AG09309 (cell line): ENCODE measurements around the gene PAX2.

Experiments
- DNase-seq: peaks from one replicate; pipeline ENCODE4 v3.0.0-alpha.2; 2010; ENCODE audit warnings: low read depth
- H3K4me3 ChIP-seq: 2 replicates; pipeline ENCODE4 v1.5.1; 2011; ENCODE audit warnings: mild to moderate bottlenecking, low read depth, low read length, moderate library complexity; ENCODE audit not compliant: control insufficient read depth
- TF ChIP-seq, protein P1 (sequence below): IDR thresholded peaks from 2 replicates; pipeline ENCODE4 v1.5.1; 2011; ENCODE audit warnings: mild to moderate bottlenecking, low read depth, low read length, inconsistent platforms; ENCODE audit not compliant: insufficient read depth, control insufficient read depth; ENCODE audit errors: missing control alignments

Gene PAX2

DNA sequence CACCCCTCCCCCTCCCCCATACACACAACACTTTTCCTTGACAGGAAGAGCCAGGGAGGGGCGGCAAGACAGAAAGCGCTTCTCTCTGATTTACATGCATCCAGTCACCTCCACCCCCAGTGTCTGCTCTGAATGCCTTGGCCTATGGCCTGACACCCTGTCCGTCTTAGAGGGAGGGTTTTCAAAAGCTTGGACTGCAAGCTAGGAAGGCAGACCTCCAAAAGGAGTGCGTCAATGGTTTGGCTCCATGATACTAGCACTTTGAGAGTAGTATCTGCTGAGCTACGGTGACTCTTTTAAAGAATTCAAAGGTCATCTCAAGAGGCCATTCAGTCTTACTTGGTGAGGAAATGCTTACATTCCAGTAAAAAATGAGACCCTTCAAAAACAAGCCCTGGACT, 20.3 kb upstream of the PAX2 start:
- TF ChIP-seq, protein P1, sequence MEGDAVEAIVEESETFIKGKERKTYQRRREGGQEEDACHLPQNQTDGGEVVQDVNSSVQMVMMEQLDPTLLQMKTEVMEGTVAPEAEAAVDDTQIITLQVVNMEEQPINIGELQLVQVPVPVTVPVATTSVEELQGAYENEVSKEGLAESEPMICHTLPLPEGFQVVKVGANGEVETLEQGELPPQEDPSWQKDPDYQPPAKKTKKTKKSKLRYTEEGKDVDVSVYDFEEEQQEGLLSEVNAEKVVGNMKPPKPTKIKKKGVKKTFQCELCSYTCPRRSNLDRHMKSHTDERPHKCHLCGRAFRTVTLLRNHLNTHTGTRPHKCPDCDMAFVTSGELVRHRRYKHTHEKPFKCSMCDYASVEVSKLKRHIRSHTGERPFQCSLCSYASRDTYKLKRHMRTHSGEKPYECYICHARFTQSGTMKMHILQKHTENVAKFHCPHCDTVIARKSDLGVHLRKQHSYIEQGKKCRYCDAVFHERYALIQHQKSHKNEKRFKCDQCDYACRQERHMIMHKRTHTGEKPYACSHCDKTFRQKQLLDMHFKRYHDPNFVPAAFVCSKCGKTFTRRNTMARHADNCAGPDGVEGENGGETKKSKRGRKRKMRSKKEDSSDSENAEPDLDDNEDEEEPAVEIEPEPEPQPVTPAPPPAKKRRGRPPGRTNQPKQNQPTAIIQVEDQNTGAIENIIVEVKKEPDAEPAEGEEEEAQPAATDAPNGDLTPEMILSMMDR, result no peak
- H3K4me3 ChIP-seq, result no peak overlapping the region
- no peak for DNase-seq

DNA sequence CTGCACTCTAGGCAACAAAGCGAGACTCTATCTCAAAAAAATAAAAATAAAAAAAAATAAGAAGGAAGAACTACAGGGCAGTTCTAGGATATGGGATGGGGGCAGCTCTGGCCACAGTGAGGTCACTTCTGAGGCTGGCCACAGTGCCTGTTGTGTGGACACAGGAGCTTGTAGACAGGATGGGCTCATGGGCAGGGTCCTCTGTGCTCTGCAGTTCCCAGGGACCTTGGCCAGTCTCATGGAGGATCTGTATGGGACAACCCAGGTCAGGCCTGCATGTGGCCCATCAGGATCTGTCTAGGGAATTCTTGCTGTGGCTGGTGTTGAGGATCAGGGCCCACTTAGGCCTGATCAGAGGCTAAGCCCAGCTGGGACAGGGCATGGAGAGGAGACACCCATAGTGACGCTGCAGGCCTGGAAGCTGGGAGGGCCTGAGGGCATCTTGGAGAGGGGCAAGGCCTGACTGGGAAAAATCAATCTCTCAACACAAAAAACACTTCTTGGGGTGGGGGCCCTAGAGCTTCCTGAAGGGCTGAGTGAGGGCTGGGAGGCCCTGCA, 19.4 kb upstream of the PAX2 start:
- TF ChIP-seq, protein P1, result no peak
- H3K4me3 ChIP-seq, result no peak overlapping the region
- DNase-seq, result no peak

DNA sequence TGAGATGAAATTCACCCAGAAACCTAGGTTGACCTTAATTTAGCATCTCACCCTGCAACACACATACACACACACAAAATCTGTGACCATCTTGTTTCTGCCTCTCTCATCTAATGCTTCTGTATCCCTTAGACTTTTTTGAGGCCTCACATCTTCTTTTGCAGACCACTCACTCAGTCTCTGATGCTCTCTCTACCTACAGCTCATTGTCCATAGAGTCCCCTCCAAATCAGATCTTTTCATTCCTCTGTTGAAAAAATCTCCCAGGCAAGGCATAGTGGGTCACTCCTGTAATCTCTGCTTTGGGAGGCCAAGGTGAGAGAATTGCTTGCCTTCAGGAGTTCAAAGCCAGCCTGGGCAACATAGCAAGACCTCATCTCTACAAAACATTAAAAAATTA, 17.6 kb upstream of the PAX2 start:
- no peak overlapping the region for H3K4me3 ChIP-seq
- no peak for DNase-seq
- TF ChIP-seq, protein P1, result no peak

DNA sequence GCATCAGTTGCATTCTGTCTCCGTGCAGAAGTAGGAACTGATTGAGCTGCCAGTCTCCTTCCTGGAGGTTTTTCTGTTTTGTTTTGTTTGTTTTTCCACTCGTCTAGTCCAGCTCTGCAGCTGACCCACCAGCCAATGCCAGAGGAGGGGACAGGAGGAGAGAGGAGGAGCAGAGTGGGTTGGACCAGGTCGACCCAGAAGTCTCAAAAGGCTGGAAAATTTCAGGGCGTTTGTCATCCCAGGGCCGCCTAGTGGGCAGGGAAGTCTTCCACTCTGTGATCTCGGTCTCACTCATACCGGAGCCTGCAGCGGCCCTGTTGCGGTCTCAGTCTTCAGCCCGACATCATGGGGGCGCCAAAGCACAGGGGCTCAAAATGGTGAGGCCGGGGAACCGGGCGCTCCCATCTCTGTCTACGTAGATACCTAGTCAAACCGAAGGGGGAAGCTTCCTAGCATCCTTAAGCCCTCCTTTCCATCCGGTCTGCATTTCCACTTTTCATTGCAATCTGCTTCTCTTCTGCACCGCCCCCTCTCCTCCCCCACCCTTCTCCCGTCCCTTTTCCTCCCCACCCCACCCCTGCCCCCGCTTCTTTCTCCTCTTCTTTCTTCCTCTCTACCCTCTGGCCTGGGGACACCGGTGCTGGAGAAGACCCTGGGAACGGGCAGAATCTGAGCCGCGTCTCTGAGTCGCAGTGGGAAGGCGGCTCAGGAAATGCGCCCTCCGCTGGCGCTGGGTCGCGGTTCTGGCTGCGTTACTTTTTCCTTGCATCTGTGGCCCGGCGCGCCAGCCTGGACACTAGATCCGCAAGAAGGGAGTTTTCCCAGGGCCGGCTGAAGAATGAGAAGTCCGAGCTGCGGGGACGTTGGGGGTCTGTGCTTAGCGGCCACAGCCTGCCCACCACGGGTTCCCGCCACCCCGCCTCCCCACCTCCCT, 16.2 kb upstream of the PAX2 start:
- TF ChIP-seq, protein P1, result peak; percentile 40
- H3K4me3 ChIP-seq, result no peak overlapping the region
- DNase-seq, result no peak

DNA sequence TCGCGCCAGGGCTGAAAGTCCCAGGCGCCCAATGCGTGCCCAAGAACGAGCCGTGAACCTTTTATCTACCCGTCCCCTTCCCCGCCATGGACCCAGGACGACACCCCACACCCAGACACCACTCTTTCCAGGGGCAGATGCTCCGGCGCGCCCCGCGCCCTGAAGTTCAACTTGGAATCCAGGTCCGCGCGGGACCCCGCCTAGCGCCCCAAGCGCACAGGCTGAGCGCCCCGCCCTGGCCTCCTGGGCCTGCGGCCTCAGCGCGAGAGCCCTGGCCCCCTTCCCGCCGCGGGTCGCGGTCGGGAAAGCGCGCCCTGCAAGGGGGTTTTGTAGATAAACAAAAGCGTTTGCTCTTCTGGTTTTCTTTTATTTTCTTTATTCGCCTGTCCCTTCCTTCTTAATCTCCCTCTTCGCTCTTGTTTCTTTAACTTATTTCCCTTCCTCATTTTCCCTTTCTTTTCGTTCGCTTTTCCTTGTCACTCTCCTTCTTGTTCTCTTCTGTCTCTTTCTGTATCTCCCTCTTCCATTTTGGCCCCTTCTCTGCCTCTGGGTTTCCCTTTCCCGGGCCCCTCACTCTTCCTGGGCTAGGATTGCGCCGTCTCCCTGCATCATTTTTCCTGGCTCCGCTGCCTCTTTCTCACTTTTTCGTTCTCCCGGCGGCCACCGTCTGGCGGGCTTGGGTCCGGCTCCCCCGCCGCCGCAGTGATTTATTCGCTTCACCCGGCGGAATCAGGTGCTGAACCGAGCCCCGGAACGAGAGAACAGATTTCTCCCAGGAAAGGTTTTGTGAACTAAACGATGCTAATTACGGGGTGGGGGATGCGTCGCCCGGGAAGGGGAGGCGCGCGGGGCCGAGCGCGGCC, 15.3 kb upstream of the PAX2 start:
- H3K4me3 ChIP-seq, result no peak overlapping the region
- TF ChIP-seq, protein P1, result no peak
- DNase-seq, result no peak

DNA sequence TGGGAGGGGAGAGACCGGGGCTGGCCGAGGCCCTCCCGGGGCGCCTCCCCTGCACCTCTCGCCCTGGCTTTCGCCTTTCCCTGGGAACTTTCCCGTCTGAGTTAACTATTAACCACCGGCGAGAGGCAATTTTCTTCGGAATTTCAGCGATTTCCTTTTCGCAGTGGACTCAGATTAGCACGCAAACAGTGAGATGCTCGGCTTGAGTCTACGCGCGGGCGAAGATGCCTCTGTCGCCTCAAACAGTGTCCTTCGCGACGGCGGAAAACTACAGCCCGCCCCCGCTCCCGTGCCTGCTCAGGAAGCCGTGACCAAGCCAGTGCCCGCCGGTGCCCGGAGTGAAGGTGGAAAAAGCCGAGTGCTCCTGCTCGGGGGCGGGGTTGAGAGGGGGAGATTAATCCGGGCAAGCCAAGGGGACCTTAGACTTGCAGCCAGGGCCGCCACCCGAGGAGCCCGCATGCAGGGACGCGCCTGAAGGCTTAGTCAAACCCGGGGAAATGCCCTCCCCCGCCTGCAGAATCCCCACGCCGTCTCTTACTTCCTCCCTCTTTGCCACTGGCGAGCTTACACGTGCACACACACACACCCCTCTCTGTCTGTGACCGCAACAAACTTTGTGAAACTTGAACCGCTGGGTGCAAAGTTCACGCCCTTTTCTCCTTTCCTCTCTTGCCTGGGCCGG, 14.5 kb upstream of the PAX2 start:
- no peak overlapping the region for H3K4me3 ChIP-seq
- no peak for DNase-seq
- TF ChIP-seq, protein P1, result no peak
